Neural cell (in vitro differentiated cells): ENCODE results near the gene ERVW-1. TPM values are rescaled to one million over a fixed set of nuclear protein-coding genes. Genes with fewer than 3 reads are reported as not detected.

Source experiments
- H2AFZ ChIP-seq: fragments of 200-600, 300-800 bp; sonication (generic), shearing (Covaris generic); 2 replicates; pipeline ENCODE4 v1.6.0; 2014; ENCODE audit warnings: low read depth, mild to moderate bottlenecking, antibody characterized with exemption, low read length, moderate library complexity
- H3F3A ChIP-seq: fragments of 200-600 bp; shearing (Covaris generic); 2 replicates; pipeline ENCODE4 v1.6.1; 2016; ENCODE audit warnings: mild to moderate bottlenecking, moderate library complexity, mixed read lengths, antibody characterized with exemption, low read length; ENCODE audit not compliant: insufficient read depth, poor library complexity, severe bottlenecking
- H3K27ac ChIP-seq: fragments of 200-600, 300-800 bp; sonication (generic), shearing (Covaris generic); 2 replicates; pipeline ENCODE4 v1.5.1; 2014; ENCODE audit warnings: mild to moderate bottlenecking, low read length, moderate library complexity
- H3K27me3 ChIP-seq: fragments of 300-800, 200-600 bp; sonication (generic), shearing (Covaris generic); 2 replicates; pipeline ENCODE4 v1.6.0; 2014; ENCODE audit warnings: mild to moderate bottlenecking, low read depth, low read length, moderate library complexity; ENCODE audit not compliant: insufficient read depth
- H3K36me3 ChIP-seq: fragments of 300-800, 200-600 bp; sonication (generic), shearing (Covaris generic); 2 replicates; pipeline ENCODE4 v1.5.1; 2014; ENCODE audit warnings: mild to moderate bottlenecking, antibody characterized with exemption, low read length, moderate library complexity; ENCODE audit not compliant: insufficient read depth
- H3K4me2 ChIP-seq: fragments of 300-800, 200-600 bp; sonication (generic), shearing (Covaris generic); 2 replicates; pipeline ENCODE4 v1.6.0; 2014; ENCODE audit warnings: mild to moderate bottlenecking, low read length
- H3K4me3 ChIP-seq: fragments of 300-800, 200-600 bp; sonication (generic), shearing (Covaris generic); 2 replicates; pipeline ENCODE4 v1.5.1; 2014; ENCODE audit warnings: mild to moderate bottlenecking, low read length, moderate library complexity
- H3K79me2 ChIP-seq: fragments of 200-600 bp; shearing (Covaris generic); replicated peaks from 2 replicates; pipeline ENCODE4 v1.6.0; 2014; ENCODE audit warnings: mild to moderate bottlenecking, low read length, moderate library complexity; ENCODE audit not compliant: insufficient read depth
- H3K9ac ChIP-seq: fragments of 300-800, 200-600 bp; sonication (generic), shearing (Covaris generic); 2 replicates; pipeline ENCODE4 v1.6.1; 2016; ENCODE audit warnings: mild to moderate bottlenecking, low read length, mixed read lengths
- H3K9me2 ChIP-seq: fragments of 200-600 bp; shearing (Covaris generic); 2 replicates; pipeline ENCODE4 v1.6.1; 2016; ENCODE audit warnings: mild to moderate bottlenecking, low read length, mixed read lengths; ENCODE audit not compliant: insufficient read depth
- H3K9me3 ChIP-seq: fragments of 200-600, 300-800 bp; sonication (generic), shearing (Covaris generic); 2 replicates; pipeline ENCODE4 v1.6.1; 2016; ENCODE audit warnings: mild to moderate bottlenecking, mixed run types, low read length, moderate library complexity, mixed read lengths
- H4K20me1 ChIP-seq: fragments of 200-600 bp; shearing (Covaris generic); 2 replicates; pipeline ENCODE4 v1.6.1; 2016; ENCODE audit warnings: mild to moderate bottlenecking, mixed run types; ENCODE audit not compliant: insufficient read depth
- EP300 ChIP-seq: fragments of 450-650 bp; conservative IDR thresholded peaks from 2 replicates; pipeline ENCODE4 v1.6.1; 2014; ENCODE audit warnings: antibody characterized with exemption, mild to moderate bottlenecking, moderate library complexity; ENCODE audit not compliant: poor library complexity, severe bottlenecking
- EZH2 ChIP-seq: fragments of 200-600, 300-800 bp; shearing (Covaris generic), sonication (generic); IDR thresholded peaks from 2 replicates; pipeline ENCODE4 v1.6.1; 2014; ENCODE audit warnings: antibody characterized with exemption, low read length, borderline replicate concordance, mild to moderate bottlenecking; ENCODE audit not compliant: insufficient read depth, poor library complexity, severe bottlenecking
- MXI1 ChIP-seq: fragments of 450-650 bp; conservative IDR thresholded peaks from 2 replicates; pipeline ENCODE4 v1.6.1; 2014; ENCODE audit warnings: antibody characterized with exemption, mild to moderate bottlenecking; ENCODE audit not compliant: poor library complexity, severe bottlenecking
- POLR2AphosphoS5 ChIP-seq: IDR thresholded peaks from 2 replicates; pipeline ENCODE4 v1.6.1; 2012
- RAD21 ChIP-seq: fragments of 450-650 bp; conservative IDR thresholded peaks from 2 replicates; pipeline ENCODE4 v1.6.1; 2014; ENCODE audit warnings: antibody characterized with exemption, mild to moderate bottlenecking, moderate library complexity
- REST ChIP-seq: IDR thresholded peaks from 2 replicates; pipeline ENCODE4 v1.6.1; 2012; ENCODE audit warnings: borderline replicate concordance
- SMC3 ChIP-seq: fragments of 450-650 bp; conservative IDR thresholded peaks from 2 replicates; pipeline ENCODE4 v1.6.1; 2014; ENCODE audit warnings: antibody characterized with exemption, mild to moderate bottlenecking, moderate library complexity; ENCODE audit not compliant: poor library complexity
- TAF1 ChIP-seq: IDR thresholded peaks from 2 replicates; pipeline ENCODE4 v1.6.1; 2012; ENCODE audit warnings: low read depth
- polyA plus RNA-seq: library from polyadenylated mRNA; depleted of rRNA; stranded (reverse); fragments of >200 nt; gene quantifications from 2 replicates; pipeline ENCODE4 v1.2.3, GENCODE V29; 2014
- TF ChIP-seq, protein P1 (sequence below): fragments of 450-650 bp; IDR thresholded peaks from 2 replicates; pipeline ENCODE4 v1.5.1; 2014; ENCODE audit warnings: antibody characterized with exemption, mild to moderate bottlenecking, moderate library complexity; ENCODE audit not compliant: poor library complexity, severe bottlenecking

ERVW-1 gene
- polyA plus RNA-seq, 1 donor from 2014 or later, result not detected

- H3K36me3 ChIP-seq, result no peaks in the 10 kb centered on the region
- no peak overlapping the region for H3K27ac ChIP-seq
- no peaks in the 10 kb centered on the region for H3F3A ChIP-seq
- H3K4me2 ChIP-seq, result no peak overlapping the region
- no peak overlapping the region for H2AFZ ChIP-seq
- no peak overlapping the region for H3K4me3 ChIP-seq
- no peaks in the 10 kb centered on the region for H3K27me3 ChIP-seq
- no peaks in the 10 kb centered on the region for H3K79me2 ChIP-seq
- H3K9me3 ChIP-seq, result no peaks in the 10 kb centered on the region
- H3K9me2 ChIP-seq, result no peaks in the 10 kb centered on the region
- no peak overlapping the region for H3K9ac ChIP-seq
- no peaks in the 10 kb centered on the region for H4K20me1 ChIP-seq
- TF ChIP-seq POLR2AphosphoS5, result no peak
- TF ChIP-seq, protein P1, sequence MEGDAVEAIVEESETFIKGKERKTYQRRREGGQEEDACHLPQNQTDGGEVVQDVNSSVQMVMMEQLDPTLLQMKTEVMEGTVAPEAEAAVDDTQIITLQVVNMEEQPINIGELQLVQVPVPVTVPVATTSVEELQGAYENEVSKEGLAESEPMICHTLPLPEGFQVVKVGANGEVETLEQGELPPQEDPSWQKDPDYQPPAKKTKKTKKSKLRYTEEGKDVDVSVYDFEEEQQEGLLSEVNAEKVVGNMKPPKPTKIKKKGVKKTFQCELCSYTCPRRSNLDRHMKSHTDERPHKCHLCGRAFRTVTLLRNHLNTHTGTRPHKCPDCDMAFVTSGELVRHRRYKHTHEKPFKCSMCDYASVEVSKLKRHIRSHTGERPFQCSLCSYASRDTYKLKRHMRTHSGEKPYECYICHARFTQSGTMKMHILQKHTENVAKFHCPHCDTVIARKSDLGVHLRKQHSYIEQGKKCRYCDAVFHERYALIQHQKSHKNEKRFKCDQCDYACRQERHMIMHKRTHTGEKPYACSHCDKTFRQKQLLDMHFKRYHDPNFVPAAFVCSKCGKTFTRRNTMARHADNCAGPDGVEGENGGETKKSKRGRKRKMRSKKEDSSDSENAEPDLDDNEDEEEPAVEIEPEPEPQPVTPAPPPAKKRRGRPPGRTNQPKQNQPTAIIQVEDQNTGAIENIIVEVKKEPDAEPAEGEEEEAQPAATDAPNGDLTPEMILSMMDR, result no peak
- no peak for TF ChIP-seq MXI1
- no peak for TF ChIP-seq REST
- TF ChIP-seq RAD21, result no peak
- TF ChIP-seq EP300, result no peak
These were observed 52.3 kb downstream of the ERVW-1 start for GRCh38 chr7:92425311-92425947.

- no peaks in the 10 kb centered on the region for H3K27me3 ChIP-seq
- H3F3A ChIP-seq, result no peaks in the 10 kb centered on the region
- H3K79me2 ChIP-seq, result no peaks in the 10 kb centered on the region
- no peaks in the 10 kb centered on the region for H3K9me2 ChIP-seq
- no peaks in the 10 kb centered on the region for H4K20me1 ChIP-seq
- H3K36me3 ChIP-seq, result no peaks in the 10 kb centered on the region
- H3K9ac ChIP-seq, result no peak overlapping the region
- H3K4me3 ChIP-seq, result no peak overlapping the region
- H3K4me2 ChIP-seq, result no peak overlapping the region
- H2AFZ ChIP-seq, result no peak overlapping the region
- H3K27ac ChIP-seq, result no peak overlapping the region
- no peaks in the 10 kb centered on the region for H3K9me3 ChIP-seq
- TF ChIP-seq EP300, result no peak
- TF ChIP-seq EZH2, result no peak
- no peak for TF ChIP-seq SMC3
- TF ChIP-seq TAF1, result no peak
- TF ChIP-seq REST, result no peak
- TF ChIP-seq MXI1, result no peak
- no peak for TF ChIP-seq POLR2AphosphoS5
- no peak for TF ChIP-seq RAD21
- TF ChIP-seq, protein P1, result no peak
These were observed 54.0 kb downstream of the ERVW-1 start for GRCh38 chr7:92423710-92424131.
